GM23248 (cell line): Measurements from ENCODE around the gene NAV2. TPM values are rescaled to one million over a fixed set of nuclear protein-coding genes. Genes with fewer than 3 reads are reported as not detected.

ENCODE experiments used
- DNase-seq: peaks from one replicate; pipeline ENCODE4 v3.0.0-alpha.2; 2015
- H2AFZ ChIP-seq: fragments of 200-600 bp; sonication (generic); 2 replicates; pipeline ENCODE4 v1.6.1; 2016; ENCODE audit warnings: antibody characterized with exemption
- H3F3A ChIP-seq: fragments of 200-600 bp; sonication (generic); 2 replicates; pipeline ENCODE4 v1.6.1; 2016; ENCODE audit warnings: mild to moderate bottlenecking, antibody characterized with exemption, mixed run types; ENCODE audit not compliant: insufficient read depth
- H3K27ac ChIP-seq: fragments of 200-600 bp; sonication (generic); 2 replicates; pipeline ENCODE4 v1.5.1; 2016; ENCODE audit warnings: mild to moderate bottlenecking
- H3K27me3 ChIP-seq: fragments of 200-600 bp; sonication (generic); replicated peaks from 2 replicates; pipeline ENCODE4 v1.6.1; 2016; ENCODE audit warnings: mild to moderate bottlenecking; ENCODE audit not compliant: insufficient read depth
- H3K36me3 ChIP-seq: fragments of 200-600 bp; sonication (generic); 2 replicates; pipeline ENCODE4 v1.6.1; 2016; ENCODE audit warnings: low read depth, mild to moderate bottlenecking
- H3K4me1 ChIP-seq: fragments of 200-600 bp; sonication (generic); 2 replicates; pipeline ENCODE4 v1.6.1; 2016; ENCODE audit warnings: mild to moderate bottlenecking; ENCODE audit not compliant: insufficient read depth
- H3K4me2 ChIP-seq: fragments of 200-600 bp; sonication (generic); one replicate; pipeline ENCODE4 v1.6.1; 2016; ENCODE audit warnings: mild to moderate bottlenecking; ENCODE audit not compliant: unreplicated experiment
- H3K4me3 ChIP-seq: fragments of 200-600 bp; sonication (generic); 2 replicates; pipeline ENCODE4 v1.5.1; 2016; ENCODE audit warnings: mild to moderate bottlenecking
- H3K79me2 ChIP-seq: fragments of 200-600 bp; sonication (generic); 2 replicates; pipeline ENCODE4 v1.6.1; 2016; ENCODE audit warnings: mild to moderate bottlenecking; ENCODE audit not compliant: insufficient read depth
- H3K9ac ChIP-seq: fragments of 200-600 bp; sonication (generic); 2 replicates; pipeline ENCODE4 v1.6.1; 2016; ENCODE audit warnings: mild to moderate bottlenecking
- H3K9me2 ChIP-seq: fragments of 200-600 bp; sonication (generic); 2 replicates; pipeline ENCODE4 v1.6.1; 2016; ENCODE audit warnings: mixed run types, mild to moderate bottlenecking, moderate library complexity; ENCODE audit not compliant: insufficient read depth
- H3K9me3 ChIP-seq: fragments of 200-600 bp; sonication (generic); one replicate; pipeline ENCODE4 v1.6.1; 2017; ENCODE audit warnings: low read depth
- H4K20me1 ChIP-seq: fragments of 200-600 bp; sonication (generic); 2 replicates; pipeline ENCODE4 v1.6.0; 2016; ENCODE audit not compliant: insufficient read depth
- EZH2 ChIP-seq: fragments of 200-600 bp; sonication (generic); IDR thresholded peaks from 2 replicates; pipeline ENCODE4 v1.6.1; 2018; ENCODE audit warnings: antibody characterized with exemption, mild to moderate bottlenecking; ENCODE audit not compliant: insufficient read depth, poor library complexity, severe bottlenecking
- EZH2phosphoT487 ChIP-seq: fragments of 200-600 bp; sonication (generic); IDR thresholded peaks from 2 replicates; pipeline ENCODE4 v1.6.1; 2018; ENCODE audit warnings: antibody characterized with exemption, moderate library complexity, mild to moderate bottlenecking, low read depth; ENCODE audit not compliant: insufficient read depth
- WGBS, 2 experiments: methylation state at CpG; one replicate each; pipeline ENCODE4 v1.1.6; 2015 to 2017; ENCODE audit warnings: low lambda C conversion rate in 2 of 2, low coverage in 1 of 2; ENCODE audit errors: missing lambda C conversion rate in 2 of 2; 5-methylcytosine and 5-hydroxymethylcytosine counted together
- in situ Hi-C: fragments of 300-500 bp; cut with MboI; formaldehyde crosslinking; loops from 2 replicates; pipeline ENCODE4 v1.15.0; 2020
- polyA plus RNA-seq: library from polyadenylated mRNA; unstranded; fragments of >200 nt; fragmentation: Nextera tagmentation; extraction: Ambion mirVana; gene quantifications from 2 replicates; pipeline ENCODE4 v1.2.1, GENCODE V29; 2016
- total RNA-seq: library from RNA; depleted of rRNA; stranded (reverse); fragments of >200 nt; shearing (Covaris generic); gene quantifications from 2 replicates; pipeline ENCODE4 v1.2.3, GENCODE V29; 2014

NAV2 gene
- total and polyA plus RNA-seq, 2 experiments from 2014 or later = 5.7 to 11.9 TPM

DNA sequence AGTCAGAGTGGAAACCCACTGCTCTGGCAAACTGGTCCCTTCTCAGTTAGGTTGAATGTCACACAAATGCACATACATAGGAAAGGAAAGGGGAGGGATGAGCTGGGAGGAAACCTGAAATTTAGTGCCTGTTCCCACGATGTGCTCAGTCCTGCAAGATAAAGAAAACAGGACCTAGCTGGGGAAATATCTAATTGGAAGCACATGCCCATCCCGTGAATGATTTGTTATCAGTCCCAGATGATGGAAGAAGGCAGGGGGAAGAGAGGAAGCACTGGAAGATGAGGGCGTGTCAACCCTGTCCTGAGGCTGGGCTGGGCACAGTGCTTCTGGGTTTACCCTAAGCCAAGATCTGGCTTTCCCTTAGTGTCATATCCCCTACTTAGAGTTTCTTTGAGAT, 173.9 kb downstream of the NAV2 start:
- no peaks in the 10 kb centered on the region for H3K9me2 ChIP-seq
- WGBS, 2 experiments = 44 to 48% methylated on average over 3 of the region's 3 CpGs
- H3K4me2 ChIP-seq = no peak overlapping the region
- peaks cover 34% of the 10 kb centered on the region for H3F3A ChIP-seq
- no peak overlapping the region for H2AFZ ChIP-seq
- no peaks in the 10 kb centered on the region for H3K9me3 ChIP-seq
- no peak overlapping the region for H3K4me3 ChIP-seq
- no peak overlapping the region for H3K9ac ChIP-seq
- H3K4me1 ChIP-seq = peaks cover 22% of the 10 kb centered on the region
- no peaks in the 10 kb centered on the region; the same call in 1 of the 2 replicates for H3K79me2 ChIP-seq
- no peaks in the 10 kb centered on the region for H3K27me3 ChIP-seq
- H4K20me1 ChIP-seq = no peaks in the 10 kb centered on the region
- no peak for DNase-seq
- H3K27ac ChIP-seq = no peak overlapping the region
- H3K36me3 ChIP-seq = peaks cover 27% of the 10 kb centered on the region
- in situ Hi-C loops = no loop called here
- TF ChIP-seq EZH2 = no peak
- TF ChIP-seq EZH2phosphoT487 = no peak

DNA sequence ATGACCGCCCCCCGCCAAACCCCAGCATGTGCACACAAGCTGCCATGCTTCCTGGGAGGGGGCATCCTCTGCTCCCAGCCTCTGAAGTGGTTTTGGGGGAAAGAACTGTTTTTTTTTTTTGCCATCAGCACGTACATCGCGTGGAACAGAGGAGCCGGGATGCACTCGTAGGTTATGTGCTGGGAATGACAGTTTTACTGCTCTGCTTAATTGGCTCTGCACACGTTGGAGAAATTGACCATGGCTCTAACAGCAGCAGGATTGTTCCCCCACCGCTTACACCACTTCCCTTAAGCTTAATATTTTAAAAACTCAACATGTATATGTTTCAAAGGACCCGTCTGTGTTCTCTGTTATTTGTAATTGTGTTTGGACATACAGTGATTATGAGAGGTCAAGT, 175.2 kb downstream of the NAV2 start:
- 92 to 94% methylated on average over 10 of the region's 10 CpGs for WGBS, 2 experiments
- peaks cover 15% of the 10 kb centered on the region for H3K36me3 ChIP-seq

GRCh38 chr11:19889531-19889930, 176.9 kb downstream of the NAV2 start:
- Histone ChIP-seq H3K27me3 (no peaks in the 10 kb centered on the region), H3K9me3 (no peaks in the 10 kb centered on the region), H3K79me2 (peaks cover 13% of the 10 kb centered on the region), H2AFZ (no peak overlapping the region), H3K9ac (no peak overlapping the region), H3F3A (peaks cover 30% of the 10 kb centered on the region), H3K4me3 (no peak overlapping the region), H3K4me2 (no peak overlapping the region), H3K4me1 (peaks cover 27% of the 10 kb centered on the region), H4K20me1 (no peaks in the 10 kb centered on the region), H3K9me2 (no peaks in the 10 kb centered on the region), H3K27ac (peak overlapping the region; percentile 51; the same call in 1 of the 2 replicates), H3K36me3 (peaks cover 13% of the 10 kb centered on the region)
- 68 to 77% methylated on average over 5 of the region's 5 CpGs for WGBS, 2 experiments
- in situ Hi-C loops = no loop called here
- peak; percentile 34 for DNase-seq
- no peak for TF ChIP-seq EZH2phosphoT487
- no peak for TF ChIP-seq EZH2

More for the DNA sequence above, 175.2 kb downstream of the NAV2 start:
- DNase-seq = no peak
- Histone ChIP-seq H3F3A (peaks cover 34% of the 10 kb centered on the region), H3K79me2 (peaks cover 13% of the 10 kb centered on the region), H3K27ac (no peak overlapping the region), H2AFZ (no peak overlapping the region), H3K4me1 (peaks cover 26% of the 10 kb centered on the region), H3K4me2 (no peak overlapping the region), H3K9me3 (no peaks in the 10 kb centered on the region), H3K27me3 (no peaks in the 10 kb centered on the region), H3K4me3 (no peak overlapping the region), H3K9me2 (no peaks in the 10 kb centered on the region), H4K20me1 (no peaks in the 10 kb centered on the region), H3K9ac (no peak overlapping the region)
- TF ChIP-seq EZH2 = no peak
- TF ChIP-seq EZH2phosphoT487 = no peak
- in situ Hi-C loops = no loop called here

DNA sequence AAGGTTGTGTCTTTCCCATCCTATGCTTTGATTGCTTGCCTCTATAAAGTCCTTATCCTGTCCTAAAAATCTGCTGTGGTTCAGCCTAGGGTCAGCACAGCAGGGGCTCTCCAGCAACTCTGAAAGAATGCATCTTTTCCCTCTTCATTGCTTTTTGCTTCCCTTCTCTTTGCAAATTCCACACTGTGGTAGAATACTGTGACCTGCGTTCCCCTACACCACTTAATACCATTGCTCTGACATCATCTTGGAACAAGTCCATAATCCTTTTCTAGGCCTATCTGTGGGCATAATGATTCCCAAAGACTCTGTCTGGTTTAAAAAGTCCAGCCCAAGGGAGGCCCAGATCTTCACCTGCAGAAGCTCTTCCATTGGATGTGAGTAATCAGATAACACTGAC, 177.7 kb downstream of the NAV2 start:
- Histone ChIP-seq H3K36me3 (peaks cover 6% of the 10 kb centered on the region; the same call in 1 of the 2 replicates), H3K9ac (no peak overlapping the region), H3K4me1 (peaks cover 27% of the 10 kb centered on the region), H3K27me3 (no peaks in the 10 kb centered on the region), H4K20me1 (no peaks in the 10 kb centered on the region), H3K9me3 (no peaks in the 10 kb centered on the region), H3K27ac (peak overlapping the region; percentile 51), H2AFZ (no peak overlapping the region), H3F3A (peaks cover 30% of the 10 kb centered on the region), H3K79me2 (peaks cover 13% of the 10 kb centered on the region), H3K4me2 (peak overlapping the region; percentile 32), H3K9me2 (no peaks in the 10 kb centered on the region), H3K4me3 (no peak overlapping the region)
- in situ Hi-C loops = no loop called here
- WGBS, 2 experiments = 0 to 10% methylated on average over 1 of the region's 1 CpG
- TF ChIP-seq EZH2phosphoT487 (no peak), EZH2 (no peak)
- peak; percentile 72 for DNase-seq

DNA sequence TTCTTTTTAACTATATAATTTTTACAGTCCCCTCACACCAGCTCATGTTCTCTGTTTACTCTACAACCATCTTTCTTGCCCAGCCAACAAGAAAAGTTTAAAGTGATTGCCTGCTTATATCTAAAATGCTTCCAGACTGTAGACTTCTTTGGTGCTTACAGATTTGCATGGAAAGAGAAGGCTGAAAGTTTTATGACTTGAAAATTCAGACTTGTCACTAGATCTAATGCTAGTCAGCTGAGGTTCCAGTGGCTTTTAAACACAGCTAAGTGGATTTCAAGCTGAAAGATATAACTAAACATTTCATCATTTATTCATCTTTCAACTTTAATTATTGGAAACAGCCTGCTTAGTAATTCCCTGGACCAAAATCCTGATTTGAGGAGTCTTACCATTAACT, 178.4 kb downstream of the NAV2 start:
- Histone ChIP-seq H3K27ac (peak overlapping the region; percentile 51; the same call in 1 of the 2 replicates), H3K9ac (no peak overlapping the region), H2AFZ (no peak overlapping the region), H3K4me1 (peaks cover 27% of the 10 kb centered on the region), H4K20me1 (no peaks in the 10 kb centered on the region), H3K27me3 (no peaks in the 10 kb centered on the region), H3K36me3 (no peaks in the 10 kb centered on the region; the same call in 1 of the 2 replicates), H3K9me2 (no peaks in the 10 kb centered on the region), H3F3A (peaks cover 30% of the 10 kb centered on the region), H3K9me3 (no peaks in the 10 kb centered on the region), H3K79me2 (peaks cover 13% of the 10 kb centered on the region), H3K4me2 (no peak overlapping the region), H3K4me3 (no peak overlapping the region)
- DNase-seq = no peak
- TF ChIP-seq EZH2 (no peak), EZH2phosphoT487 (no peak)
- in situ Hi-C loops = no loop called here
